Measurements from ENCODE around the gene DUOXA2. TPM values are rescaled to one million over a fixed set of nuclear protein-coding genes. Genes with fewer than 3 reads are reported as not detected.

DUOXA2 gene
- polyA plus RNA-seq, 1 donor (not counting 4 experiments of a cell fraction or from before 2014, with no cell fraction given): not detected

DNA sequence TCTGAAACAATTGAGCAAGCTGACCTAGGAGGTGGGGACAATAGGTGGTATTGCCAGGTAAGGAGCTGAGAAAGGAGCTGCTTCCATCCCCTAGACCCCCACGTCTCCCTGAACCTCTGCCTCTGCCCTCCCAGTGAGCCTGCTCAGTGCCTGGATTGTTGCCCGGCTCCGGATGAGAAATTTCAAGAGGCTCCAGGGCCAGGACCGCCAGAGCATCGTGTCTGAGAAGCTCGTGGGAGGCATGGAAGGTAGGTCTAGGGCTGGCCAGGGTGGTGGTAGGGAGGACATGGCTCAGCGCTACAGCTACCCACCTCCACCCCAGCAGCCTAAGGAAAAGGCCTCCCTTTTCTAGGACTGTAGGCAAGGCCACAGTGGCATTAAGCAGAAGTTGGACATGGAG is 28.9 kb downstream of the DUOXA2 start:
- dilution Hi-C loops (cut with MboI; ENCODE audit: extremely low pct_ligation_motif_present, low sequenced_read_pairs): no loop called here
- Histone ChIP-seq H3K27ac (ENCODE audit: control insufficient read depth, insufficient read depth, low read length) (no peak overlapping the region), H3K4me3 (ENCODE audit: control insufficient read depth in 2 of 3, extremely low read depth in 1 of 3, insufficient read depth in 2 of 3, low read depth in 1 of 3, low read length in 3 of 3) (no peak overlapping the region), H3K36me3 (ENCODE audit: control insufficient read depth in 2 of 2, extremely low read depth in 1 of 2, insufficient read depth in 2 of 2, low read length in 2 of 2) (peaks cover 30 to 47% of the 10 kb centered on the region in 2 experiments), H3K9me3 (ENCODE audit: control insufficient read depth, low read depth, low read length) (no peaks in the 10 kb centered on the region), H3K4me1 (ENCODE audit: control insufficient read depth, extremely low read depth, insufficient read depth, low read length) (peaks cover 11% of the 10 kb centered on the region), H4K20me1 (ENCODE audit: control insufficient read depth, extremely low read depth, insufficient read depth, low read length) (no peaks in the 10 kb centered on the region), H2AFZ (ENCODE audit: control insufficient read depth, low read length) (no peak overlapping the region), H3K79me2 (ENCODE audit: control insufficient read depth, insufficient read depth, low read length) (no peaks in the 10 kb centered on the region), H3K27me3 (ENCODE audit: control insufficient read depth, extremely low read depth, insufficient read depth, low read length) (no peaks in the 10 kb centered on the region), H3K9me1 (ENCODE audit: control insufficient read depth, extremely low read depth, insufficient read depth, low read length) (no peaks in the 10 kb centered on the region), H3K4me2 (ENCODE audit: control insufficient read depth, extremely low read depth, insufficient read depth, low read depth, low read length) (no peak overlapping the region), H3K9ac (ENCODE audit: control insufficient read depth, extremely low read depth, insufficient read depth, low read length) (no peak overlapping the region)
- no peak for FAIRE-seq
- DNase-seq (ENCODE audit: low read depth, low spot score): no peak
- TF ChIP-seq, protein P1, sequence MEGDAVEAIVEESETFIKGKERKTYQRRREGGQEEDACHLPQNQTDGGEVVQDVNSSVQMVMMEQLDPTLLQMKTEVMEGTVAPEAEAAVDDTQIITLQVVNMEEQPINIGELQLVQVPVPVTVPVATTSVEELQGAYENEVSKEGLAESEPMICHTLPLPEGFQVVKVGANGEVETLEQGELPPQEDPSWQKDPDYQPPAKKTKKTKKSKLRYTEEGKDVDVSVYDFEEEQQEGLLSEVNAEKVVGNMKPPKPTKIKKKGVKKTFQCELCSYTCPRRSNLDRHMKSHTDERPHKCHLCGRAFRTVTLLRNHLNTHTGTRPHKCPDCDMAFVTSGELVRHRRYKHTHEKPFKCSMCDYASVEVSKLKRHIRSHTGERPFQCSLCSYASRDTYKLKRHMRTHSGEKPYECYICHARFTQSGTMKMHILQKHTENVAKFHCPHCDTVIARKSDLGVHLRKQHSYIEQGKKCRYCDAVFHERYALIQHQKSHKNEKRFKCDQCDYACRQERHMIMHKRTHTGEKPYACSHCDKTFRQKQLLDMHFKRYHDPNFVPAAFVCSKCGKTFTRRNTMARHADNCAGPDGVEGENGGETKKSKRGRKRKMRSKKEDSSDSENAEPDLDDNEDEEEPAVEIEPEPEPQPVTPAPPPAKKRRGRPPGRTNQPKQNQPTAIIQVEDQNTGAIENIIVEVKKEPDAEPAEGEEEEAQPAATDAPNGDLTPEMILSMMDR (optimal IDR thresholded peaks at IDR 0.05 in 1 of 3, IDR thresholded peaks at IDR 0.05 in 1 of 3, conservative IDR thresholded peaks at IDR 0.05 in 1 of 3; ENCODE audit: extremely low read depth in 1 of 3, insufficient read depth in 2 of 3, low read length in 3 of 3): no peak
- TF ChIP-seq EZH2 (IDR thresholded peaks at IDR 0.05; ENCODE audit: low read length): no peak

DNA sequence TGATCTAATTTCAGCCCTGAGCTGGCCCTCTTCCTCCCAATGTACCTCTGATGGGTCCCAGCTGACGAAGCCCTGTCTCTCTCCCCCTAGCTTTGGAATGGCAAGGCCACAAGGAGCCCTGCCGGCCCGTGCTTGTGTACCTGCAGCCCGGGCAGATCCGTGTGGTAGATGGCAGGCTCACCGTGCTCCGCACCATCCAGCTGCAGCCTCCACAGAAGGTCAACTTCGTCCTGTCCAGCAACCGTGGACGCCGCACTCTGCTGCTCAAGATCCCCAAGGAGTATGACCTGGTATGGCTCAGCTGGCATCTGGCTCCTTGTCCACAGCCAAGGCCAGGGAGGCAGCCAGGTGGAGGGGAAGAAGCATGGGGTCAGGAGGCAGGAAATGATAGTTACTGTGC is 29.8 kb downstream of the DUOXA2 start:
- DNase-seq (ENCODE audit: low read depth, low spot score) (no peak), FAIRE-seq (no peak)
- dilution Hi-C loops (cut with MboI; ENCODE audit: extremely low pct_ligation_motif_present, low sequenced_read_pairs): no loop called here

More for the DNA sequence above, 29.8 kb downstream of the DUOXA2 start:
- Histone ChIP-seq H4K20me1 (ENCODE audit: control insufficient read depth, extremely low read depth, insufficient read depth, low read length) (no peaks in the 10 kb centered on the region), H3K27ac (ENCODE audit: control insufficient read depth, insufficient read depth, low read length) (no peak overlapping the region), H2AFZ (ENCODE audit: control insufficient read depth, low read length) (no peak overlapping the region), H3K4me3 (ENCODE audit: control insufficient read depth in 2 of 3, extremely low read depth in 1 of 3, insufficient read depth in 2 of 3, low read depth in 1 of 3, low read length in 3 of 3) (no peak overlapping the region), H3K4me1 (ENCODE audit: control insufficient read depth, extremely low read depth, insufficient read depth, low read length) (peaks cover 20% of the 10 kb centered on the region), H3K4me2 (ENCODE audit: control insufficient read depth, extremely low read depth, insufficient read depth, low read depth, low read length) (no peak overlapping the region), H3K9me1 (ENCODE audit: control insufficient read depth, extremely low read depth, insufficient read depth, low read length) (peaks cover 1% of the 10 kb centered on the region), H3K27me3 (ENCODE audit: control insufficient read depth, extremely low read depth, insufficient read depth, low read length) (no peaks in the 10 kb centered on the region), H3K9ac (ENCODE audit: control insufficient read depth, extremely low read depth, insufficient read depth, low read length) (no peak overlapping the region), H3K79me2 (ENCODE audit: control insufficient read depth, insufficient read depth, low read length) (no peaks in the 10 kb centered on the region), H3K36me3 (ENCODE audit: control insufficient read depth in 2 of 2, extremely low read depth in 1 of 2, insufficient read depth in 2 of 2, low read length in 2 of 2) (peaks cover 25 to 41% of the 10 kb centered on the region in 2 experiments), H3K9me3 (ENCODE audit: control insufficient read depth, low read depth, low read length) (no peaks in the 10 kb centered on the region)
- TF ChIP-seq, protein P1 (optimal IDR thresholded peaks at IDR 0.05 in 1 of 3, IDR thresholded peaks at IDR 0.05 in 1 of 3, conservative IDR thresholded peaks at IDR 0.05 in 1 of 3; ENCODE audit: extremely low read depth in 1 of 3, insufficient read depth in 2 of 3, low read length in 3 of 3): no peak
- TF ChIP-seq EZH2 (IDR thresholded peaks at IDR 0.05; ENCODE audit: low read length): no peak

All from keratinocyte (primary cell).